HepG2 (cell line): ENCODE results near the gene TMEM107. TPM values are rescaled to one million over a fixed set of nuclear protein-coding genes. Genes with fewer than 3 reads are reported as not detected.

Experiments used
- BCL6 ChIP-seq: IDR thresholded peaks from 2 replicates; pipeline ENCODE4 v1.6.1; 2016; ENCODE audit warnings: missing genetic modification reagents, missing compliant biosample characterization
- GPN1 ChIP-seq: sonication (generic); formaldehyde crosslinking; IDR thresholded peaks from 2 replicates; pipeline ENCODE4 v1.5.1; 2020; ENCODE audit warnings: missing genetic modification reagents, borderline replicate concordance
- HOXA9 ChIP-seq: sonication (generic); formaldehyde crosslinking; IDR thresholded peaks from 2 replicates; pipeline ENCODE4 v1.8.1; 2022; ENCODE audit warnings: missing genetic modification reagents, mild to moderate bottlenecking, moderate library complexity, borderline replicate concordance
- KDM6A ChIP-seq: IDR thresholded peaks from 2 replicates; pipeline ENCODE4 v1.6.1; 2016; ENCODE audit warnings: low read depth
- MZF1 ChIP-seq: sonication (generic); formaldehyde crosslinking; IDR thresholded peaks from 2 replicates; pipeline ENCODE4 v1.8.1; 2023; ENCODE audit warnings: mild to moderate bottlenecking, missing genetic modification reagents, borderline replicate concordance
- NONO ChIP-seq, 2 experiments: fragments of 450-650 bp in 1 of 2; sonication (generic) in 1 of 2; formaldehyde crosslinking in 1 of 2; IDR thresholded peaks in 1 of 2; conservative IDR thresholded peaks in 1 of 2; 2 replicates each; pipeline versions ENCODE4 v1.6.1 to v1.8.0; 2017 to 2022; ENCODE audit warnings: mild to moderate bottlenecking in 1 of 2, missing genetic modification reagents in 1 of 2, moderate library complexity in 1 of 2
- NR1H2 ChIP-seq: sonication (generic); formaldehyde crosslinking; IDR thresholded peaks from 2 replicates; pipeline ENCODE4 v1.8.1; 2022; ENCODE audit warnings: low read depth, missing genetic modification reagents, borderline replicate concordance
- NR2F2 ChIP-seq: IDR thresholded peaks from 2 replicates; pipeline ENCODE4 v1.6.1; 2012; ENCODE audit warnings: low read depth, inconsistent platforms, borderline replicate concordance
- PHF5A ChIP-seq: IDR thresholded peaks from one replicate; pipeline ENCODE4 v1.6.1; 2018; ENCODE audit warnings: low read depth, missing genetic modification reagents; ENCODE audit not compliant: unreplicated experiment
- XBP1 ChIP-seq: sonication (generic); formaldehyde crosslinking; IDR thresholded peaks from 2 replicates; pipeline ENCODE4 v1.5.0; 2020; ENCODE audit warnings: missing genetic modification reagents
- ZBTB20 ChIP-seq: sonication (generic); formaldehyde crosslinking; IDR thresholded peaks from 2 replicates; pipeline ENCODE4 v1.8.1; 2023; ENCODE audit warnings: missing genetic modification reagents, low read depth, mild to moderate bottlenecking, borderline replicate concordance
- ZNF160 ChIP-seq: sonication (generic); formaldehyde crosslinking; IDR thresholded peaks from 2 replicates; pipeline ENCODE4 v1.8.0; 2022; ENCODE audit warnings: mild to moderate bottlenecking, inconsistent platforms, missing genetic modification reagents
- ZNF230 ChIP-seq: sonication (generic); formaldehyde crosslinking; IDR thresholded peaks from 2 replicates; pipeline ENCODE4 v1.4.0; 2020; ENCODE audit warnings: mild to moderate bottlenecking, missing genetic modification reagents
- ZNF30 ChIP-seq: sonication (generic); formaldehyde crosslinking; IDR thresholded peaks from 2 replicates; pipeline ENCODE4 v1.5.0; 2020; ENCODE audit warnings: mild to moderate bottlenecking, missing genetic modification reagents
- ZNF703 ChIP-seq: sonication (generic); formaldehyde crosslinking; IDR thresholded peaks from 2 replicates; pipeline ENCODE4 v1.5.1; 2020; ENCODE audit warnings: missing genetic modification reagents, mild to moderate bottlenecking, moderate library complexity, borderline replicate concordance
- ZNF75D ChIP-seq: sonication (generic); formaldehyde crosslinking; IDR thresholded peaks from 2 replicates; pipeline ENCODE4 v1.8.1; 2023; ENCODE audit warnings: missing genetic modification reagents, mild to moderate bottlenecking, borderline replicate concordance
- polyA plus RNA-seq, 8 experiments: library from polyadenylated mRNA; depleted of rRNA in 3 of 8; stranded (reverse) in 7 of 8; unstranded in 1 of 8; fragments of >200 nt; fragmentation: Illumina TruSeq in 4 of 8; extraction: Trizol in 4 of 8; gene quantifications; 2 replicates each; pipeline versions ENCODE4 v1.2.1 to v1.2.3, GENCODE V29; 2011 to 2016; ENCODE audit warnings: low read depth in 4 of 8, missing spikeins in 1 of 8, mixed read lengths in 1 of 8; ENCODE audit not compliant: insufficient read depth in 1 of 8
- total RNA-seq, 5 experiments: library from RNA; depleted of rRNA; stranded (reverse); fragments of >200 nt; fragmentation: Illumina TruSeq; extraction: Trizol; gene quantifications; 2 replicates each; pipeline ENCODE4 v1.2.3, GENCODE V29; 2016; ENCODE audit warnings: low read depth in 1 of 5
- TF ChIP-seq, protein P1 (sequence below): sonication (generic); formaldehyde crosslinking; IDR thresholded peaks from 2 replicates; pipeline ENCODE4 v1.4.0; 2020; ENCODE audit warnings: mild to moderate bottlenecking, missing genetic modification reagents
- TF ChIP-seq, protein P2 (sequence below): fragments of 450-650 bp; IDR thresholded peaks from 2 replicates; pipeline ENCODE4 v1.6.1; 2017
- TF ChIP-seq, protein P3 (sequence below): IDR thresholded peaks from 2 replicates; pipeline ENCODE4 v1.6.1; 2016; ENCODE audit warnings: missing compliant biosample characterization, missing genetic modification reagents, borderline replicate concordance
- TF ChIP-seq, protein P4 (sequence below): sonication (generic); formaldehyde crosslinking; IDR thresholded peaks from 2 replicates; pipeline ENCODE4 v1.5.0; 2020; ENCODE audit warnings: mild to moderate bottlenecking, low read depth, missing genetic modification reagents, borderline replicate concordance
- TF ChIP-seq, protein P5 (sequence below): sonication (generic); formaldehyde crosslinking; IDR thresholded peaks from 2 replicates; pipeline ENCODE4 v1.4.0; 2020; ENCODE audit warnings: mild to moderate bottlenecking, missing genetic modification reagents

The TMEM107 gene
- total and polyA plus RNA-seq, 2 of the 13 experiments (the other 11 are each of a cell fraction or from before 2014, with no cell fraction given): 7.2 to 15.3 TPM

DNA sequence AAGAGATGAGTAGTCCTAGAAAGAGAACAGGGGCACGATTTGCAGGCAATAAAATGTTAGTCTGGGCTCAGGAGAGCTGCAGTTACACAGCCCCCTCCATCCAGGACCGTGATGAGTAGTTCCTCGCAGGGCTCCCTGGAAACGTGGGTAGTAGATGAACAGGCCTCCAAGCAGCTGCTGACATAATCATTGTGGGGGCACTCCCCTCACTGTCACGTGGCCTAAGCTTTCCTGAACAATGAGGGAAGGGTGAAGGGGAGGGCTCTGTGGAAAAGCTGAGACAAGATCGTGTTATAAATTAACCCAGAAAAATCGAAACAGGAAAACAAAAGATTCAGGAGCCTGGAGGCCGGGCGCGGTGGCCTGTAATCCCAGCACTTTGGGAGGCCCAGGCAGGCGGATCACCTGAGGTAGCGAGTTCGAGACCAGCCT lies 22.6 kb downstream of the TMEM107 start (continued):
- no peak for TF ChIP-seq ZNF75D (CRISPR knock-in tag)
- TF ChIP-seq PHF5A (CRISPR knock-in tag): no peak
- no peak for TF ChIP-seq HOXA9 (CRISPR knock-in tag)
- TF ChIP-seq, protein P1, sequence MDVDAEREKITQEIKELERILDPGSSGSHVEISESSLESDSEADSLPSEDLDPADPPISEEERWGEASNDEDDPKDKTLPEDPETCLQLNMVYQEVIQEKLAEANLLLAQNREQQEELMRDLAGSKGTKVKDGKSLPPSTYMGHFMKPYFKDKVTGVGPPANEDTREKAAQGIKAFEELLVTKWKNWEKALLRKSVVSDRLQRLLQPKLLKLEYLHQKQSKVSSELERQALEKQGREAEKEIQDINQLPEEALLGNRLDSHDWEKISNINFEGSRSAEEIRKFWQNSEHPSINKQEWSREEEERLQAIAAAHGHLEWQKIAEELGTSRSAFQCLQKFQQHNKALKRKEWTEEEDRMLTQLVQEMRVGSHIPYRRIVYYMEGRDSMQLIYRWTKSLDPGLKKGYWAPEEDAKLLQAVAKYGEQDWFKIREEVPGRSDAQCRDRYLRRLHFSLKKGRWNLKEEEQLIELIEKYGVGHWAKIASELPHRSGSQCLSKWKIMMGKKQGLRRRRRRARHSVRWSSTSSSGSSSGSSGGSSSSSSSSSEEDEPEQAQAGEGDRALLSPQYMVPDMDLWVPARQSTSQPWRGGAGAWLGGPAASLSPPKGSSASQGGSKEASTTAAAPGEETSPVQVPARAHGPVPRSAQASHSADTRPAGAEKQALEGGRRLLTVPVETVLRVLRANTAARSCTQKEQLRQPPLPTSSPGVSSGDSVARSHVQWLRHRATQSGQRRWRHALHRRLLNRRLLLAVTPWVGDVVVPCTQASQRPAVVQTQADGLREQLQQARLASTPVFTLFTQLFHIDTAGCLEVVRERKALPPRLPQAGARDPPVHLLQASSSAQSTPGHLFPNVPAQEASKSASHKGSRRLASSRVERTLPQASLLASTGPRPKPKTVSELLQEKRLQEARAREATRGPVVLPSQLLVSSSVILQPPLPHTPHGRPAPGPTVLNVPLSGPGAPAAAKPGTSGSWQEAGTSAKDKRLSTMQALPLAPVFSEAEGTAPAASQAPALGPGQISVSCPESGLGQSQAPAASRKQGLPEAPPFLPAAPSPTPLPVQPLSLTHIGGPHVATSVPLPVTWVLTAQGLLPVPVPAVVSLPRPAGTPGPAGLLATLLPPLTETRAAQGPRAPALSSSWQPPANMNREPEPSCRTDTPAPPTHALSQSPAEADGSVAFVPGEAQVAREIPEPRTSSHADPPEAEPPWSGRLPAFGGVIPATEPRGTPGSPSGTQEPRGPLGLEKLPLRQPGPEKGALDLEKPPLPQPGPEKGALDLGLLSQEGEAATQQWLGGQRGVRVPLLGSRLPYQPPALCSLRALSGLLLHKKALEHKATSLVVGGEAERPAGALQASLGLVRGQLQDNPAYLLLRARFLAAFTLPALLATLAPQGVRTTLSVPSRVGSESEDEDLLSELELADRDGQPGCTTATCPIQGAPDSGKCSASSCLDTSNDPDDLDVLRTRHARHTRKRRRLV (CRISPR knock-in tag): no peak
- TF ChIP-seq ZBTB20 (CRISPR knock-in tag): no peak
- TF ChIP-seq ZNF30 (CRISPR knock-in tag): no peak
- TF ChIP-seq NONO (IDR thresholded peaks at IDR 0.05): no peak
- no peak; the same call in 1 of the 2 replicates for TF ChIP-seq NONO (CRISPR knock-in tag; conservative IDR thresholded peaks at IDR 0.05)
- TF ChIP-seq GPN1 (CRISPR knock-in tag): no peak
- TF ChIP-seq NR2F2: no peak; the same call in 1 of the 2 replicates
- TF ChIP-seq, protein P2, sequence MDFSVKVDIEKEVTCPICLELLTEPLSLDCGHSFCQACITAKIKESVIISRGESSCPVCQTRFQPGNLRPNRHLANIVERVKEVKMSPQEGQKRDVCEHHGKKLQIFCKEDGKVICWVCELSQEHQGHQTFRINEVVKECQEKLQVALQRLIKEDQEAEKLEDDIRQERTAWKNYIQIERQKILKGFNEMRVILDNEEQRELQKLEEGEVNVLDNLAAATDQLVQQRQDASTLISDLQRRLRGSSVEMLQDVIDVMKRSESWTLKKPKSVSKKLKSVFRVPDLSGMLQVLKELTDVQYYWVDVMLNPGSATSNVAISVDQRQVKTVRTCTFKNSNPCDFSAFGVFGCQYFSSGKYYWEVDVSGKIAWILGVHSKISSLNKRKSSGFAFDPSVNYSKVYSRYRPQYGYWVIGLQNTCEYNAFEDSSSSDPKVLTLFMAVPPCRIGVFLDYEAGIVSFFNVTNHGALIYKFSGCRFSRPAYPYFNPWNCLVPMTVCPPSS: no peak
- TF ChIP-seq ZNF703 (CRISPR knock-in tag): no peak
- TF ChIP-seq ZNF160 (CRISPR knock-in tag): no peak
- TF ChIP-seq, protein P3, sequence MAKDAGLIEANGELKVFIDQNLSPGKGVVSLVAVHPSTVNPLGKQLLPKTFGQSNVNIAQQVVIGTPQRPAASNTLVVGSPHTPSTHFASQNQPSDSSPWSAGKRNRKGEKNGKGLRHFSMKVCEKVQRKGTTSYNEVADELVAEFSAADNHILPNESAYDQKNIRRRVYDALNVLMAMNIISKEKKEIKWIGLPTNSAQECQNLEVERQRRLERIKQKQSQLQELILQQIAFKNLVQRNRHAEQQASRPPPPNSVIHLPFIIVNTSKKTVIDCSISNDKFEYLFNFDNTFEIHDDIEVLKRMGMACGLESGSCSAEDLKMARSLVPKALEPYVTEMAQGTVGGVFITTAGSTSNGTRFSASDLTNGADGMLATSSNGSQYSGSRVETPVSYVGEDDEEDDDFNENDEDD (CRISPR knock-in tag): no peak
- TF ChIP-seq XBP1: no peak
- no peak for TF ChIP-seq ZNF230 (CRISPR knock-in tag)
- no peak for TF ChIP-seq NR1H2 (CRISPR knock-in tag)
- TF ChIP-seq, protein P4, sequence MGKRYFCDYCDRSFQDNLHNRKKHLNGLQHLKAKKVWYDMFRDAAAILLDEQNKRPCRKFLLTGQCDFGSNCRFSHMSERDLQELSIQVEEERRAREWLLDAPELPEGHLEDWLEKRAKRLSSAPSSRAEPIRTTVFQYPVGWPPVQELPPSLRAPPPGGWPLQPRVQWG (CRISPR knock-in tag): no peak
- TF ChIP-seq BCL6 (CRISPR knock-in tag): peak; percentile 45; the same call in 1 of the 2 replicates
- no peak for TF ChIP-seq MZF1 (CRISPR knock-in tag)
- TF ChIP-seq KDM6A (CRISPR knock-in tag): no peak
- TF ChIP-seq, protein P5, sequence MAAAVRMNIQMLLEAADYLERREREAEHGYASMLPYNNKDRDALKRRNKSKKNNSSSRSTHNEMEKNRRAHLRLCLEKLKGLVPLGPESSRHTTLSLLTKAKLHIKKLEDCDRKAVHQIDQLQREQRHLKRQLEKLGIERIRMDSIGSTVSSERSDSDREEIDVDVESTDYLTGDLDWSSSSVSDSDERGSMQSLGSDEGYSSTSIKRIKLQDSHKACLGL (CRISPR knock-in tag): no peak
